Large intestine (tissue), 3 donors: ENCODE data around the gene EML1. TPM values are rescaled to one million over a fixed set of nuclear protein-coding genes. Genes with fewer than 3 reads are reported as not detected.
"Not testable (repeated sequence)": the region's sequence is repeated elsewhere in the genome, so short reads cannot be mapped to it uniquely, and the experiment has no call there.

Experiments
- DNase-seq, 2 donors: peaks; one replicate each; pipeline versions ENCODE4 v3.0.0 to v3.0.0-alpha.2; 2013
- H3K27ac ChIP-seq: one replicate; pipeline ENCODE4 v1.5.1; 2013; ENCODE audit warnings: low read length
- H3K27me3 ChIP-seq: 2 replicates; pipeline ENCODE4 v1.6.1; 2013; ENCODE audit warnings: low read length; ENCODE audit not compliant: control insufficient read depth, insufficient read depth
- H3K36me3 ChIP-seq: 2 replicates; pipeline ENCODE4 v1.6.1; 2013; ENCODE audit warnings: low read length; ENCODE audit not compliant: control insufficient read depth, insufficient read depth
- H3K4me1 ChIP-seq: one replicate; pipeline ENCODE4 v1.6.1; 2013; ENCODE audit warnings: low read length; ENCODE audit not compliant: control insufficient read depth, insufficient read depth
- H3K4me3 ChIP-seq: one replicate; pipeline ENCODE4 v1.5.1; 2013; ENCODE audit warnings: low read length
- H3K9me3 ChIP-seq: one replicate; pipeline ENCODE4 v1.6.1; 2013; ENCODE audit warnings: mild to moderate bottlenecking, low read depth, low read length, moderate library complexity; ENCODE audit not compliant: control insufficient read depth
- WGBS: methylation state at CpG from one replicate; pipeline ENCODE4 v1.1.5; 2013; ENCODE audit warnings: low lambda C conversion rate; ENCODE audit not compliant: insufficient coverage; 5-methylcytosine and 5-hydroxymethylcytosine counted together
- polyA plus RNA-seq: library from polyadenylated mRNA; unstranded; fragments of 120-200 nt; gene quantifications from one replicate; pipeline ENCODE4 v1.2.1, GENCODE V29; 2013

The EML1 gene
- polyA plus RNA-seq, 1 donor, result 22.0 TPM

GRCh38 chr14:99949011-99949732 lies 156.0 kb downstream of the EML1 start:
- Histone ChIP-seq H3K27ac (peak overlapping the region; percentile 47), H3K4me1 (peaks cover 28% of the 10 kb centered on the region)
- H3K4me3 ChIP-seq, H3K9me3 ChIP-seq, H3K27me3 ChIP-seq, H3K36me3 ChIP-seq: not testable (repeated sequence)
- WGBS, result no CpG with 5 or more reads among the region's 19 CpGs
- DNase-seq, result peak; percentile 56 to 77

GRCh38 chr14:99950181-99950580 lies 157.0 kb downstream of the EML1 start:
- no peak overlapping the region for H3K4me3 ChIP-seq
- H3K36me3 ChIP-seq, result no peaks in the 10 kb centered on the region
- H3K27ac ChIP-seq, result no peak overlapping the region
- DNase-seq, result no peak
- H3K27me3 ChIP-seq, result peaks cover 4% of the 10 kb centered on the region
- no CpG with 5 or more reads among the region's 8 CpGs for WGBS
- no peaks in the 10 kb centered on the region for H3K9me3 ChIP-seq
- H3K4me1 ChIP-seq, result peaks cover 21% of the 10 kb centered on the region

GRCh38 chr14:99951085-99951484 lies 157.9 kb downstream of the EML1 start:
- DNase-seq, result no peak
- Histone ChIP-seq H3K36me3 (no peaks in the 10 kb centered on the region), H3K4me1 (peaks cover 19% of the 10 kb centered on the region), H3K27me3 (peaks cover 4% of the 10 kb centered on the region), H3K9me3 (no peaks in the 10 kb centered on the region), H3K27ac (no peak overlapping the region), H3K4me3 (no peak overlapping the region)
- WGBS, result no CpG with 5 or more reads among the region's 8 CpGs

- Histone ChIP-seq H3K27ac (no peak overlapping the region), H3K9me3 (no peaks in the 10 kb centered on the region), H3K36me3 (no peaks in the 10 kb centered on the region), H3K4me1 (peaks cover 10% of the 10 kb centered on the region), H3K4me3 (no peak overlapping the region), H3K27me3 (peaks cover 4% of the 10 kb centered on the region)
- WGBS, result 92% methylated on average over 2 of the region's 4 CpGs
- DNase-seq, result no peak
Observed at GRCh38 chr14:99952039-99952438, 158.8 kb downstream of the EML1 start.

- no peak overlapping the region for H3K4me3 ChIP-seq
- H3K9me3 ChIP-seq, result no peaks in the 10 kb centered on the region
- H3K27me3 ChIP-seq, result peaks cover 4% of the 10 kb centered on the region
- no CpG with 5 or more reads among the region's 2 CpGs for WGBS
- DNase-seq, result no peak
- H3K27ac ChIP-seq, result no peak overlapping the region
- H3K4me1 ChIP-seq, result peaks cover 5% of the 10 kb centered on the region
- H3K36me3 ChIP-seq, result no peaks in the 10 kb centered on the region
Observed at GRCh38 chr14:99952453-99952852, 159.2 kb downstream of the EML1 start.

GRCh38 chr14:99955826-99956455 lies 162.7 kb downstream of the EML1 start:
- H3K9me3 ChIP-seq, result no peaks in the 10 kb centered on the region
- H3K27me3 ChIP-seq, result peaks cover 8% of the 10 kb centered on the region
- H3K27ac ChIP-seq, result no peak overlapping the region
- WGBS, result no CpG with 5 or more reads among the region's 7 CpGs
- H3K4me1 ChIP-seq, result no peaks in the 10 kb centered on the region
- H3K36me3 ChIP-seq, result no peaks in the 10 kb centered on the region
- no peak for DNase-seq
- no peak overlapping the region for H3K4me3 ChIP-seq

GRCh38 chr14:99958380-99958779 lies 165.2 kb downstream of the EML1 start:
- Histone ChIP-seq H3K36me3 (no peaks in the 10 kb centered on the region), H3K4me3 (no peak overlapping the region), H3K27me3 (peaks cover 4% of the 10 kb centered on the region), H3K4me1 (no peaks in the 10 kb centered on the region), H3K27ac (no peak overlapping the region), H3K9me3 (no peaks in the 10 kb centered on the region)
- no peak for DNase-seq
- no CpG with 5 or more reads among the region's 7 CpGs for WGBS

GRCh38 chr14:99961826-99962518 lies 168.8 kb downstream of the EML1 start:
- WGBS, result 100% methylated on average over 1 of the region's 18 CpGs
- no peak for DNase-seq
- H3K4me3 ChIP-seq, result no peak overlapping the region
- H3K9me3 ChIP-seq, result no peaks in the 10 kb centered on the region
- H3K36me3 ChIP-seq, result no peaks in the 10 kb centered on the region
- no peaks in the 10 kb centered on the region for H3K4me1 ChIP-seq
- H3K27me3 ChIP-seq, result peaks cover 4% of the 10 kb centered on the region
- H3K27ac ChIP-seq, result no peak overlapping the region

GRCh38 chr14:99964979-99965378 lies 171.8 kb downstream of the EML1 start:
- H3K27me3 ChIP-seq, result peaks cover 3% of the 10 kb centered on the region
- H3K27ac ChIP-seq, result no peak overlapping the region
- H3K9me3 ChIP-seq, result no peaks in the 10 kb centered on the region
- WGBS, result no CpG with 5 or more reads among the region's 9 CpGs
- H3K36me3 ChIP-seq, result no peaks in the 10 kb centered on the region
- no peak overlapping the region for H3K4me3 ChIP-seq
- DNase-seq, result no peak
- no peaks in the 10 kb centered on the region for H3K4me1 ChIP-seq

- no peak for DNase-seq
- Histone ChIP-seq H3K4me1 (peaks cover 3% of the 10 kb centered on the region), H3K27ac (no peak overlapping the region), H3K4me3 (no peak overlapping the region), H3K27me3 (peaks cover 6% of the 10 kb centered on the region), H3K36me3 (no peaks in the 10 kb centered on the region), H3K9me3 (peaks cover 6% of the 10 kb centered on the region)
- WGBS, result 100% methylated on average over 1 of the region's 23 CpGs
Observed at GRCh38 chr14:99966037-99966835, 173.0 kb downstream of the EML1 start.
